Measurements from ENCODE around the gene KCNC1. TPM values are rescaled to one million over a fixed set of nuclear protein-coding genes. Genes with fewer than 3 reads are reported as not detected.

Gene KCNC1
- total and polyA plus RNA-seq, 9 of the 15 experiments (the other 6 are each of a cell fraction or from before 2014, with no cell fraction given), result 0.05 to 0.08 TPM; not detected in 7

- H3K4me3 ChIP-seq, result no peak overlapping the region
- H3K79me2 ChIP-seq (ENCODE audit: control insufficient read depth, insufficient read depth, low read length), result no peaks in the 10 kb centered on the region
- ChIA-PET CTCF (ENCODE audit: low intra/inter-chr PET ratio) (no interaction called here), POLR2A (interaction anchor here (0.5 to 1.6 kb wide), 2 partner anchors 7 to 209 kb away, joined by 3 read pairs; no protein-coding TSS in a partner anchor)
- no TSS peak for BruUV-seq (replicated peaks)
- no peaks in the 10 kb centered on the region for H3K9me1 ChIP-seq (ENCODE audit: control insufficient read depth, insufficient read depth, low read length)
- DNase-seq (ENCODE audit: extremely low read depth in 1 of 4, low spot score in 3 of 4) (no peak), ATAC-seq (no peak), FAIRE-seq (no peak)
- H3K27me3 ChIP-seq (ENCODE audit: control insufficient read depth in 2 of 2, insufficient read depth in 2 of 2, low read length in 2 of 2), result peaks cover 7 to 67% of the 10 kb centered on the region in 2 experiments; a peak in 3 of 5 replicates
- H3K9me3 ChIP-seq (replicated peaks; ENCODE audit: control insufficient read depth, insufficient read depth, low read depth, low read length), result no peaks in the 10 kb centered on the region
- 3% methylated on average over 17 of the region's 19 CpGs for WGBS (ENCODE audit: insufficient coverage, low coverage, missing lambda C conversion rate)
- H3K4me1 ChIP-seq (replicated peaks in 1 of 2; ENCODE audit: control insufficient read depth in 2 of 2, insufficient read depth in 2 of 2, low read length in 2 of 2), result no peaks in the 10 kb centered on the region
- intact Hi-C loops (cut with micrococcal nuclease) (no loop called here), in situ Hi-C loops (cut with MboI) (no loop called here)
- H3K4me2 ChIP-seq (ENCODE audit: insufficient read depth, low read length), result no peak overlapping the region
- H3K9ac ChIP-seq (ENCODE audit: insufficient read depth in 1 of 2, low read depth in 2 of 2, low read length in 2 of 2), result no peak overlapping the region
- H3K27ac ChIP-seq (ENCODE audit: extremely low read depth, low read depth, low read length), result no peak overlapping the region
- TF ChIP-seq CBX3 (IDR thresholded peaks at IDR 0.05; ENCODE audit: borderline replicate concordance in 1 of 2, low read length in 2 of 2) (no peak), HDAC3 (IDR thresholded peaks at IDR 0.05; ENCODE audit: borderline replicate concordance, partially characterized antibody) (no peak), ZNF311 (CRISPR knock-in tag; IDR thresholded peaks at IDR 0.05) (no peak), RHOXF2B (CRISPR knock-in tag; conservative IDR thresholded peaks at IDR 0.05) (no peak), SNAPC5 (CRISPR knock-in tag; IDR thresholded peaks at IDR 0.05) (no peak), NCOR1 (IDR thresholded peaks at IDR 0.05) (no peak), TBL1XR1 (IDR thresholded peaks at IDR 0.05; ENCODE audit: low read length in 2 of 2) (no peak), ZNF23 (CRISPR knock-in tag; IDR thresholded peaks at IDR 0.05) (no peak), MAFK (IDR thresholded peaks at IDR 0.05; ENCODE audit: low read length) (no peak), ARID1B (IDR thresholded peaks at IDR 0.05) (no peak), ZNF655 (CRISPR knock-in tag; IDR thresholded peaks at IDR 0.05) (no peak), ERF (CRISPR knock-in tag; IDR thresholded peaks at IDR 0.05) (no peak), CGGBP1 (CRISPR knock-in tag; IDR thresholded peaks at IDR 0.05) (no peak)
- peaks cover 15% of the 10 kb centered on the region; the same call in 1 of the 2 replicates for H4K20me1 ChIP-seq (replicated peaks; ENCODE audit: control insufficient read depth, insufficient read depth, low read length)
- no peak overlapping the region for H2AFZ ChIP-seq (ENCODE audit: low read depth, low read length)
- H3K36me3 ChIP-seq (ENCODE audit: control insufficient read depth, insufficient read depth, low read length), result no peaks in the 10 kb centered on the region
Measured at GRCh38 chr11:17747131-17747955, 12.8 kb downstream of the KCNC1 start.

Measured in K562 (cell line).